HG02884 (cell line): ENCODE data around the gene HAPLN2.
"Not testable (repeated sequence)": the region's sequence is repeated elsewhere in the genome, so short reads cannot be mapped to it uniquely, and the experiment has no call there.

Source experiments
- ATAC-seq: cut with Tn5 transposase; IDR thresholded peaks from one replicate; pipeline ENCODE4 v1.9.1; 2021; ENCODE audit warnings: mild to moderate bottlenecking, moderate library complexity; ENCODE audit not compliant: unreplicated experiment

The HAPLN2 gene

GRCh38 chr1:156591432-156592157, 27.6 kb upstream of the HAPLN2 start, which contains the start of gene NAXE:
Gene NAXE, plus strand, starts transcription at chr1:156591776. Its CDS starts 29 bp downstream, at chr1:156591805.
- peak; percentile 76 for ATAC-seq

- ATAC-seq = no peak
Measured at GRCh38 chr1:156592158-156592909, 26.9 kb upstream of the HAPLN2 start.

- no peak for ATAC-seq
Measured at GRCh38 chr1:156592910-156593660, 26.1 kb upstream of the HAPLN2 start.

- ATAC-seq = no peak
Measured at GRCh38 chr1:156593661-156593989, 25.6 kb upstream of the HAPLN2 start.

- no peak for ATAC-seq
Measured at GRCh38 chr1:156594190-156594589, 25.0 kb upstream of the HAPLN2 start.

GRCh38 chr1:156595016-156595415, 24.2 kb upstream of the HAPLN2 start:
- no peak for ATAC-seq

GRCh38 chr1:156596426-156596825, 22.8 kb upstream of the HAPLN2 start:
- ATAC-seq = no peak

GRCh38 chr1:156598125-156598524, 21.1 kb upstream of the HAPLN2 start:
- no peak for ATAC-seq

- ATAC-seq = no peak
Measured at GRCh38 chr1:156598731-156599432, 20.3 kb upstream of the HAPLN2 start.

GRCh38 chr1:156599811-156600210, 19.4 kb upstream of the HAPLN2 start:
- no peak for ATAC-seq

GRCh38 chr1:156600733-156601121, 18.5 kb upstream of the HAPLN2 start:
- ATAC-seq = no peak

GRCh38 chr1:156601122-156601830, 17.9 kb upstream of the HAPLN2 start, which contains the start of gene GPATCH4:
Gene GPATCH4, minus strand, starts transcription at chr1:156601479.
- no peak for ATAC-seq

- ATAC-seq = no peak
Measured at GRCh38 chr1:156601892-156602291, 17.3 kb upstream of the HAPLN2 start.

GRCh38 chr1:156602557-156602993, 16.6 kb upstream of the HAPLN2 start:
- no peak for ATAC-seq

GRCh38 chr1:156607344-156607743, 11.9 kb upstream of the HAPLN2 start:
- ATAC-seq = not testable (repeated sequence)

GRCh38 chr1:156608036-156608674, 11.1 kb upstream of the HAPLN2 start:
- no peak for ATAC-seq

- no peak for ATAC-seq
Measured at GRCh38 chr1:156608981-156609380, 10.2 kb upstream of the HAPLN2 start.

GRCh38 chr1:156610072-156610471, 9.1 kb upstream of the HAPLN2 start:
- ATAC-seq = not testable (repeated sequence)

GRCh38 chr1:156612666-156613065, 6.5 kb upstream of the HAPLN2 start:
- ATAC-seq = no peak

- no peak for ATAC-seq
Measured at GRCh38 chr1:156615946-156616345, 3.3 kb upstream of the HAPLN2 start.
